Epithelial cell of esophagus (primary cell): ENCODE measurements around the gene NUMBL.
"Not testable (repeated sequence)": the region's sequence is repeated elsewhere in the genome, so short reads cannot be mapped to it uniquely, and the experiment has no call there.

Source experiments
- DNase-seq: peaks from one replicate; pipeline ENCODE4 v3.0.0; 2010; ENCODE audit warnings: low read depth
- H3K4me3 ChIP-seq: 2 replicates; pipeline ENCODE4 v1.5.1; 2011; ENCODE audit warnings: mild to moderate bottlenecking, low read length, control low read depth
- TF ChIP-seq, protein P1 (sequence below): IDR thresholded peaks from 2 replicates; pipeline ENCODE4 v1.5.1; 2011; ENCODE audit warnings: low read depth, mild to moderate bottlenecking, low read length, control low read depth, inconsistent platforms; ENCODE audit not compliant: insufficient read depth; ENCODE audit errors: missing control alignments

NUMBL gene

DNA sequence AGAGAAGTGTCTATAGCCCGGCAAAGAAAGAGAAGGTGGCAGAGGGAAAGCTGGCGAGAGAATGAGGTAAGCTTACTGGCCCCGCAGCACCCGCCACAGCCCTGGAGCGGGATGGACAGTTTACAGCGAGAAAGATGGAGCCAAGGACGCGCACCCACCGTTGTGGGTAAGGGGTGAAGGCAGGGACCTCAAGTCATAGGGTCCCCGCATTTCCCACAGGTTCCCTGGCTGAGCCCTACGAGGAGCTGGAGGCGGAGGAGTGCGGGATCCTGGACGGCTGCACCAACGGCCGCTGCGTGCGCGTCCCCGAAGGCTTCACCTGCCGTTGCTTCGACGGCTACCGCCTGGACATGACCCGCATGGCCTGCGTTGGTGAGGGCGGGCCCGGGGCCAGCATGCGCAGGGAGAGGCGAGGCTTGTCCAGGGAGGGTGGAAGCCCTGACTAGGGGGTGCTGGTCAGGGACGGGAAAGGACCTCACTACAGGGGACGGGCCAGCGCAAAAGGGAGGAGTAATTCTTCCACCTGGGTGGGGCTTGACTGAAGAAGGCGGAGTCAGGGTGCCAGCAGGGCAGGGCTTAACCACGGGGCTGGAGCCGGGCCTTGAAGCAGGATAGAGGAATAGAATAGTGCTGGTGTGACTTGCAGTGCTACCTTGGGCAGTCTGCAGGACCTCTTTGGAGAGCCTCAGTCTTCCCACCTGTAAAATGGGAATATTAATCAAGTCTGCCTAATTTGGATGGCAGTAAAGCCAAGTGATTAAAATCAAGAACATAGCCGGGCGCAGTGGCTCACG lies 62.8 kb downstream of the NUMBL start:
- TF ChIP-seq, protein P1, sequence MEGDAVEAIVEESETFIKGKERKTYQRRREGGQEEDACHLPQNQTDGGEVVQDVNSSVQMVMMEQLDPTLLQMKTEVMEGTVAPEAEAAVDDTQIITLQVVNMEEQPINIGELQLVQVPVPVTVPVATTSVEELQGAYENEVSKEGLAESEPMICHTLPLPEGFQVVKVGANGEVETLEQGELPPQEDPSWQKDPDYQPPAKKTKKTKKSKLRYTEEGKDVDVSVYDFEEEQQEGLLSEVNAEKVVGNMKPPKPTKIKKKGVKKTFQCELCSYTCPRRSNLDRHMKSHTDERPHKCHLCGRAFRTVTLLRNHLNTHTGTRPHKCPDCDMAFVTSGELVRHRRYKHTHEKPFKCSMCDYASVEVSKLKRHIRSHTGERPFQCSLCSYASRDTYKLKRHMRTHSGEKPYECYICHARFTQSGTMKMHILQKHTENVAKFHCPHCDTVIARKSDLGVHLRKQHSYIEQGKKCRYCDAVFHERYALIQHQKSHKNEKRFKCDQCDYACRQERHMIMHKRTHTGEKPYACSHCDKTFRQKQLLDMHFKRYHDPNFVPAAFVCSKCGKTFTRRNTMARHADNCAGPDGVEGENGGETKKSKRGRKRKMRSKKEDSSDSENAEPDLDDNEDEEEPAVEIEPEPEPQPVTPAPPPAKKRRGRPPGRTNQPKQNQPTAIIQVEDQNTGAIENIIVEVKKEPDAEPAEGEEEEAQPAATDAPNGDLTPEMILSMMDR = no peak
- no peak overlapping the region for H3K4me3 ChIP-seq
- DNase-seq = no peak

DNA sequence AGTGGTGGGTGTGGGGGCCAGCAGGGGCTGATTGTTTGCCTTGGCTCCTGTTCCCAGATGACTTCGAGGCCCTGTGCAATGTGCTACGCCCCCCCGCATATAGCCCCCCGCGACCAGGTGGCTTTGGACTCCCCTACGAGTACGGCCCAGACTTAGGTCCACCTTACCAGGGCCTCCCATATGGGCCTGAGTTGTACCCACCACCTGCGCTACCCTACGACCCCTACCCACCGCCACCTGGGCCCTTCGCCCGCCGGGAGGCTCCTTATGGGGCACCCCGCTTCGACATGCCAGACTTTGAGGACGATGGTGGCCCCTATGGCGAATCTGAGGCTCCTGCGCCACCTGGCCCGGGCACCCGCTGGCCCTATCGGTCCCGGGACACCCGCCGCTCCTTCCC lies 63.5 kb downstream of the NUMBL start:
- no peak for DNase-seq
- no peak overlapping the region for H3K4me3 ChIP-seq
- TF ChIP-seq, protein P1 = no peak

- H3K4me3 ChIP-seq = no peak overlapping the region
- TF ChIP-seq, protein P1 = no peak
- DNase-seq = no peak
Observed at GRCh38 chr19:40625406-40626120, 64.9 kb downstream of the NUMBL start.

DNA sequence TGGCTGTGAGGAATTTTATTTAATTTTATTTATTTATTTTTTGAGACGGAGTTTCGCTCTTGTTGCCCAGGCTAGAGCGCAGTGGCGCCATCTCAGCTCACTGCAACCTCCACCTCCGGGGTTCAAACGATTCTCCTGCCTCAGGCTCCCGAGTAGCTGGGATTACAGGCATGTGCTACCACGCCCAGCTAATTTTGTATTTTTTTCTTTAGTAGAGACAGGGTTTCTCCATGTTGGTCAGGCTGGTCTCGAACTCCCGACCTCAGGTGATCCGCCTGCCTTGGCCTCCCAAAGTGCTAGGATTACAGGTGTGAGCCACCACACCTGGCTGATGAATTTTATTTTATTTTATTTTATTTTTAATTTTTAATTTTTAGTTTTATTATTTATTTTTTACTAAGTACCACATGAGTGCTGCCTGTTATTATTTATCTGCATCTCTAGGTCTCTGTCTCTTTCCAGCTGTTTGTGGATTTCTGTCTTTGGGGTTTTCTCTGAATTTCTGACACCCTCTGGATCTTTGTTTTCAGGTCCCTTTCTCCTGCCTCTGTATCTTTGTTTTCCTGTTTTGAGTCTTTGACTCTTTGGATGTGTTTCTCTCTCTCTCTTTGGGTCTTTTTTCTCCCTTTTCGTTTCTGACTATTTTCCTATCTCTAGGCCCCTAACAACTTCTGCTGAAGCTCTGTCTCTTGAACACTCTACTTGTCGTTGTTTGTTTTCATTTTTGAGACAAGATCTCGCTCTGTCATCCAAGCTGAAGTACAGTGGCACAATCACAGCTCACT lies 65.9 kb downstream of the NUMBL start:
- H3K4me3 ChIP-seq, DNase-seq: not testable (repeated sequence)

- H3K4me3 ChIP-seq = no peak overlapping the region
- peak; percentile 86 for DNase-seq
- TF ChIP-seq, protein P1 = no peak
Observed at GRCh38 chr19:40623403-40624251, 66.8 kb downstream of the NUMBL start.

DNA sequence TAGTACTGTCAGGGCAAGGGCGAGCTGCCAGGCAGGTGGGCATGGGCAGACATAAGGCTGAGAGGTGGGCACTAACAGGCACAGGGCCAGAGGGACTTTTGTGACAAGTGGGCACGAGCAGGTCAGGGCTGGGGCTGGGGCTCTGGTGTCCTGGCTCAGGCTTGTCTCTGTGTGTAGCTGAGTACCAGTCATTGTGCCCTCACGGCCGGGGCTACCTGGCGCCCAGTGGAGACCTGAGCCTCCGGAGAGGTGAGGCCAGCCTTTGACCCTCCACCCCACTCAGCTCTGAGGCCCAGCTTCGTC lies 67.7 kb downstream of the NUMBL start:
- H3K4me3 ChIP-seq = no peak overlapping the region
- TF ChIP-seq, protein P1 = no peak
- DNase-seq = no peak
